H9 (cell line): ENCODE measurements around the gene AMPH. TPM values are rescaled to one million over a fixed set of nuclear protein-coding genes. Genes with fewer than 3 reads are reported as not detected.

Experiments used
- DNase-seq: peaks from one replicate; pipeline ENCODE4 v3.0.0-alpha.2; 2017
- H2AFZ ChIP-seq: one replicate; pipeline ENCODE4 v1.6.1; 2013; ENCODE audit warnings: mild to moderate bottlenecking, low read length, control low read depth, moderate library complexity
- H2AK5ac ChIP-seq: 2 replicates; pipeline ENCODE4 v1.6.1; 2013; ENCODE audit warnings: low read length, control low read depth, mixed read lengths; ENCODE audit not compliant: insufficient read length
- H2BK120ac ChIP-seq: one replicate; pipeline ENCODE4 v1.6.1; 2013; ENCODE audit warnings: low read depth, mild to moderate bottlenecking, low read length, control low read depth, inconsistent platforms; ENCODE audit not compliant: poor library complexity, severe bottlenecking
- H2BK12ac ChIP-seq: 2 replicates; pipeline ENCODE4 v1.6.1; 2013; ENCODE audit warnings: low read length, control low read depth, mixed read lengths, low read depth; ENCODE audit not compliant: insufficient read length
- H2BK15ac ChIP-seq: 2 replicates; pipeline ENCODE4 v1.6.1; 2013; ENCODE audit warnings: low read depth, low read length, control low read depth
- H2BK20ac ChIP-seq: one replicate; pipeline ENCODE4 v1.6.1; 2013; ENCODE audit warnings: low read depth, mild to moderate bottlenecking, low read length, control low read depth, inconsistent platforms; ENCODE audit not compliant: poor library complexity, severe bottlenecking
- H2BK5ac ChIP-seq: 2 replicates; pipeline ENCODE4 v1.6.1; 2013; ENCODE audit warnings: low read length, control low read depth, mixed read lengths; ENCODE audit not compliant: insufficient read length
- H3K14ac ChIP-seq: 2 replicates; pipeline ENCODE4 v1.6.1; 2013; ENCODE audit warnings: low read length, control low read depth; ENCODE audit not compliant: insufficient read depth
- H3K18ac ChIP-seq: 2 replicates; pipeline ENCODE4 v1.6.1; 2013; ENCODE audit warnings: low read depth, mild to moderate bottlenecking, mixed read lengths, low read length, control low read depth; ENCODE audit not compliant: insufficient read length
- H3K23ac ChIP-seq: 2 replicates; pipeline ENCODE4 v1.6.1; 2013; ENCODE audit warnings: low read length, control low read depth, mixed read lengths, low read depth; ENCODE audit not compliant: insufficient read length
- H3K23me2 ChIP-seq: 2 replicates; pipeline ENCODE4 v1.6.1; 2013; ENCODE audit warnings: low read depth, mild to moderate bottlenecking, mixed read lengths, low read length, control low read depth; ENCODE audit not compliant: insufficient read length, poor library complexity, severe bottlenecking
- H3K27ac ChIP-seq: 2 replicates; pipeline ENCODE4 v1.5.1; 2013; ENCODE audit warnings: low read length, control low read depth, mixed read lengths, low read depth; ENCODE audit not compliant: insufficient read length
- H3K27me3 ChIP-seq: 2 replicates; pipeline ENCODE4 v1.6.1; 2013; ENCODE audit warnings: low read length, control low read depth, inconsistent platforms; ENCODE audit not compliant: insufficient read depth
- H3K4ac ChIP-seq: 2 replicates; pipeline ENCODE4 v1.6.1; 2013; ENCODE audit warnings: low read depth, mild to moderate bottlenecking, control low read depth, inconsistent platforms, low read length, moderate library complexity
- H3K4me1 ChIP-seq: 2 replicates; pipeline ENCODE4 v1.6.1; 2013; ENCODE audit warnings: low read length, control low read depth, inconsistent platforms; ENCODE audit not compliant: insufficient read depth
- H3K4me2 ChIP-seq: 2 replicates; pipeline ENCODE4 v1.6.1; 2013; ENCODE audit warnings: low read length, control low read depth, mixed read lengths; ENCODE audit not compliant: insufficient read length, insufficient read depth
- H3K56ac ChIP-seq: 2 replicates; pipeline ENCODE4 v1.6.1; 2013; ENCODE audit warnings: low read depth, mild to moderate bottlenecking, mixed read lengths, low read length, control low read depth; ENCODE audit not compliant: insufficient read length
- H3K79me1 ChIP-seq: 2 replicates; pipeline ENCODE4 v1.6.1; 2013; ENCODE audit warnings: low read depth, mild to moderate bottlenecking, moderate library complexity, low read length, control low read depth, inconsistent platforms; ENCODE audit not compliant: insufficient read depth, poor library complexity, severe bottlenecking
- H3K79me2 ChIP-seq: 2 replicates; pipeline ENCODE4 v1.6.1; 2013; ENCODE audit warnings: low read length, control low read depth, inconsistent platforms; ENCODE audit not compliant: insufficient read depth
- H3K9ac ChIP-seq: 2 replicates; pipeline ENCODE4 v1.6.1; 2013; ENCODE audit warnings: low read length, control low read depth, mixed read lengths; ENCODE audit not compliant: insufficient read length; ENCODE audit errors: extremely low read depth
- H3K9me3 ChIP-seq: one replicate; pipeline ENCODE4 v1.6.1; 2013; ENCODE audit warnings: low read depth, low read length, inconsistent platforms; ENCODE audit not compliant: control insufficient read depth
- H3T11ph ChIP-seq: one replicate; pipeline ENCODE4 v1.6.1; 2013; ENCODE audit warnings: mild to moderate bottlenecking, low read length, control low read depth, inconsistent platforms
- H4K20me1 ChIP-seq: one replicate; pipeline ENCODE4 v1.6.1; 2013; ENCODE audit not compliant: control insufficient read depth, insufficient read length, insufficient read depth
- H4K5ac ChIP-seq: 2 replicates; pipeline ENCODE4 v1.6.1; 2013; ENCODE audit warnings: low read depth, mild to moderate bottlenecking, mixed read lengths, low read length, control low read depth; ENCODE audit not compliant: insufficient read length
- H4K8ac ChIP-seq: replicated peaks from 2 replicates; pipeline ENCODE4 v1.6.1; 2013; ENCODE audit warnings: low read length, control low read depth, mixed read lengths, low read depth; ENCODE audit not compliant: insufficient read length
- H4K91ac ChIP-seq: 2 replicates; pipeline ENCODE4 v1.6.1; 2013; ENCODE audit warnings: low read depth, mild to moderate bottlenecking, moderate library complexity, mixed read lengths, low read length, control low read depth; ENCODE audit not compliant: insufficient read length
- H3K27ac Mint-ChIP-seq, 3 experiments: 2 replicates in 2 of 3; 3 replicates in 1 of 3; pipeline ENCODE4 v1.8.0; 2020 to 2021; ENCODE audit warnings: mixed read lengths in 3 of 3, mild to moderate bottlenecking in 1 of 3, moderate library complexity in 1 of 3
- H3K27me3 Mint-ChIP-seq: 2 replicates; pipeline ENCODE4 v1.8.0; 2021; ENCODE audit warnings: low read depth, mild to moderate bottlenecking, moderate library complexity, mixed read lengths
- H3K36me3 Mint-ChIP-seq, 3 experiments: 2 replicates in 2 of 3; 3 replicates in 1 of 3; pipeline ENCODE4 v1.8.0; 2020 to 2021; ENCODE audit warnings: low read depth in 3 of 3, mixed read lengths in 3 of 3; ENCODE audit not compliant: insufficient read depth in 1 of 3
- H3K4me1 Mint-ChIP-seq, 2 experiments: 2 replicates each; pipeline ENCODE4 v1.8.0; 2020; ENCODE audit warnings: mixed read lengths in 2 of 2
- H3K4me3 Mint-ChIP-seq, 2 experiments: 2 replicates in 1 of 2; 3 replicates in 1 of 2; pipeline ENCODE4 v1.8.0; 2020 to 2021; ENCODE audit warnings: mild to moderate bottlenecking in 2 of 2, mixed read lengths in 2 of 2, moderate library complexity in 1 of 2
- H3K9me3 Mint-ChIP-seq, 2 experiments: 2 replicates in 1 of 2; 3 replicates in 1 of 2; pipeline ENCODE4 v1.8.0; 2020; ENCODE audit warnings: mild to moderate bottlenecking in 2 of 2, mixed read lengths in 2 of 2, moderate library complexity in 1 of 2
- WGBS: extraction: QIAGEN DNeasy Blood & Tissue Kit; methylation state at CpG from one replicate; pipeline ENCODE4 v1.1.7; 2013; ENCODE audit warnings: missing lambda C conversion rate, low lambda C conversion rate, mixed read lengths; ENCODE audit not compliant: insufficient read length; ENCODE audit errors: extremely low coverage; 5-methylcytosine and 5-hydroxymethylcytosine counted together
- total RNA-seq: library from RNA; stranded (reverse); gene quantifications from 2 replicates; pipeline ENCODE4 v1.2.1, GENCODE V29; 2021
- TF ChIP-seq, protein P1 (sequence below): fragments of 200-600 bp; sonication (generic); conservative IDR thresholded peaks from 3 replicates; pipeline ENCODE4 v1.8.0; 2021; ENCODE audit warnings: antibody characterized with exemption, mild to moderate bottlenecking

AMPH gene
- total RNA-seq, 1 experiment from 2014 or later: 4.8 TPM

DNA sequence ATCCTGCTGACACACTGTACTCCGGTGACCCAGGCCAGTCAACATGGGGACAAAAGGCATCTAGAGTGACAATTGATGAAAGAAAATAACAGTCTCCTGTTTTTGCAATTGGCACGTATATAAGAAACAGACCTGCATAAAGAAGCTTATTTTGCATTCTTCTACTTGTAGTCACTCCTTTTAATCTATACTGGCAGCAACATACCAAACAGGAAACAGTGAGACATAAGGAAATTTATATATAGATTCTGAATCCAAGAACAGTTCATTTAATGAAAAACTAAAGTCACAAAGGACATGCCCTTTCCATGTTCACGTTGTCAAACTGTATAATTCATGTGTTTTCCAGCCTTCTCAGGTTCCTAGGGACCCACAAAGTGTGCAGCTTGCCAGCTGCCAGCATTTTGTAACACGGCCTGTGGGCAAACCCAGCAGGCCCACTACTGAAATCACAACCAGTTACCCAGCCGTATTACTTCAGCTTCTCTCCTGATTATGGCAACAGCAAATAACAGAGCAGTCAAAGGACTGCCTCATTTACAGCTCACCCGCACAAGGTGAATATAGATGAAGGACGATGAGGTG lies 72.3 kb downstream of the AMPH start:
- H3K27ac ChIP-seq: no peak overlapping the region
- Mint-ChIP-seq H3K27me3 (no peaks in the 10 kb centered on the region), H3K36me3 (no peaks in the 10 kb centered on the region), H3K4me3 (no peak overlapping the region), H3K27ac (peak overlapping the region in 1 of 3 experiments; percentile 69; a peak in 1 of 7 replicates), H3K9me3 (no peaks in the 10 kb centered on the region; a peak in 2 of 5 replicates), H3K4me1 (peaks cover 0 to 6% of the 10 kb centered on the region in 2 experiments; a peak in 2 of 4 replicates)
- H4K8ac ChIP-seq: no peak overlapping the region
- H4K20me1 ChIP-seq: no peaks in the 10 kb centered on the region
- H4K91ac ChIP-seq: no peak overlapping the region
- DNase-seq: no peak
- no peak overlapping the region for H2BK20ac ChIP-seq
- no peaks in the 10 kb centered on the region for H3K79me1 ChIP-seq
- H3K4me2 ChIP-seq: no peak overlapping the region
- no peak overlapping the region for H2BK5ac ChIP-seq
- TF ChIP-seq, protein P1, sequence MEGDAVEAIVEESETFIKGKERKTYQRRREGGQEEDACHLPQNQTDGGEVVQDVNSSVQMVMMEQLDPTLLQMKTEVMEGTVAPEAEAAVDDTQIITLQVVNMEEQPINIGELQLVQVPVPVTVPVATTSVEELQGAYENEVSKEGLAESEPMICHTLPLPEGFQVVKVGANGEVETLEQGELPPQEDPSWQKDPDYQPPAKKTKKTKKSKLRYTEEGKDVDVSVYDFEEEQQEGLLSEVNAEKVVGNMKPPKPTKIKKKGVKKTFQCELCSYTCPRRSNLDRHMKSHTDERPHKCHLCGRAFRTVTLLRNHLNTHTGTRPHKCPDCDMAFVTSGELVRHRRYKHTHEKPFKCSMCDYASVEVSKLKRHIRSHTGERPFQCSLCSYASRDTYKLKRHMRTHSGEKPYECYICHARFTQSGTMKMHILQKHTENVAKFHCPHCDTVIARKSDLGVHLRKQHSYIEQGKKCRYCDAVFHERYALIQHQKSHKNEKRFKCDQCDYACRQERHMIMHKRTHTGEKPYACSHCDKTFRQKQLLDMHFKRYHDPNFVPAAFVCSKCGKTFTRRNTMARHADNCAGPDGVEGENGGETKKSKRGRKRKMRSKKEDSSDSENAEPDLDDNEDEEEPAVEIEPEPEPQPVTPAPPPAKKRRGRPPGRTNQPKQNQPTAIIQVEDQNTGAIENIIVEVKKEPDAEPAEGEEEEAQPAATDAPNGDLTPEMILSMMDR: no peak
- no peak overlapping the region for H3K23ac ChIP-seq
- no peak overlapping the region for H3T11ph ChIP-seq
- no peak overlapping the region for H2BK15ac ChIP-seq
- H3K18ac ChIP-seq: no peak overlapping the region
- no peak overlapping the region for H2AK5ac ChIP-seq
- H3K9ac ChIP-seq: no peak overlapping the region
- H3K27me3 ChIP-seq: no peaks in the 10 kb centered on the region
- no peaks in the 10 kb centered on the region for H3K23me2 ChIP-seq
- H3K9me3 ChIP-seq: no peaks in the 10 kb centered on the region
- H3K4ac ChIP-seq: no peak overlapping the region
- no peak overlapping the region for H2BK12ac ChIP-seq
- WGBS: no CpG with 5 or more reads among the region's 7 CpGs
- H3K4me1 ChIP-seq: no peaks in the 10 kb centered on the region
- H2BK120ac ChIP-seq: no peak overlapping the region
- no peaks in the 10 kb centered on the region for H3K79me2 ChIP-seq
- no peak overlapping the region for H3K56ac ChIP-seq
- H2AFZ ChIP-seq: no peak overlapping the region
- H4K5ac ChIP-seq: no peak overlapping the region
- H3K14ac ChIP-seq: no peak overlapping the region
